Measurements from ENCODE around the gene HOXA3.

GRCh38 chr7:27183682-27184336 is 31.4 kb upstream of the HOXA3 start:
- TF ChIP-seq NFIC (IDR thresholded peaks at IDR 0.05; ENCODE audit: borderline replicate concordance): no peak
- TF ChIP-seq CTCF (IDR thresholded peaks at IDR 0.05): no peak
- no peak for TF ChIP-seq SMC3 (IDR thresholded peaks at IDR 0.05; ENCODE audit: low read depth, low read length)
- no peak for TF ChIP-seq EP300 (IDR thresholded peaks at IDR 0.05; ENCODE audit: borderline replicate concordance in 1 of 2, low read depth in 1 of 2, low read length in 1 of 2)
- no peak for TF ChIP-seq TAF1 (IDR thresholded peaks at IDR 0.05; ENCODE audit: borderline replicate concordance, low read depth, low read length)
- TF ChIP-seq MXI1 (IDR thresholded peaks at IDR 0.05; ENCODE audit: low read depth, low read length): no peak
- no peak for TF ChIP-seq JUND (IDR thresholded peaks at IDR 0.05)
- TF ChIP-seq REST (IDR thresholded peaks at IDR 0.05; ENCODE audit: low read depth, low read length): no peak
- TF ChIP-seq RCOR1 (IDR thresholded peaks at IDR 0.05; ENCODE audit: low read length): no peak
- TF ChIP-seq EZH2phosphoT487 (IDR thresholded peaks at IDR 0.05; ENCODE audit: borderline replicate concordance, low read depth): peak; percentile 99
- no peak for TF ChIP-seq RXRA (IDR thresholded peaks at IDR 0.05; ENCODE audit: borderline replicate concordance, low read depth)
- TF ChIP-seq SIN3A (IDR thresholded peaks at IDR 0.05; ENCODE audit: borderline replicate concordance, low read depth, low read length): no peak
- no peak for TF ChIP-seq GABPA (IDR thresholded peaks at IDR 0.05; ENCODE audit: low read depth)
